Measurements from ENCODE around the gene DNAJB12.

Gene DNAJB12

GRCh38 chr10:72329290-72330068, 25.2 kb downstream of the DNAJB12 start (continued):
- no peak for TF ChIP-seq ZNF580 (tag by site-specific recombination; IDR thresholded peaks at IDR 0.05)
- TF ChIP-seq PBX3 (CRISPR knock-in tag; IDR thresholded peaks at IDR 0.05) = 0 out of 2 replicates have a peak, but pooled peaks have one; percentile 29
- TF ChIP-seq ZNF114 (tag by site-specific recombination; IDR thresholded peaks at IDR 0.05) = no peak
- TF ChIP-seq ZNF830 (tag by site-specific recombination; IDR thresholded peaks at IDR 0.05; ENCODE audit: low read depth) = no peak

- Histone ChIP-seq H3K9me3 (ENCODE audit: control insufficient read depth, insufficient read depth, low read depth, low read length) (no peaks in the 10 kb centered on the region), H3K4me3 (ENCODE audit: low read depth, low read length) (no peak overlapping the region), H3K27ac (ENCODE audit: extremely low read depth, low read depth, low read length) (peak overlapping the region; percentile 52; the same call in 1 of the 2 replicates), H3K36me3 (ENCODE audit: control insufficient read depth in 2 of 2, insufficient read depth in 1 of 2, low read length in 2 of 2) (peaks cover 0 to 7% of the 10 kb centered on the region in 2 experiments; a peak in 1 of 3 replicates), H3K4me1 (ENCODE audit: control insufficient read depth, insufficient read depth, low read length) (peaks cover 19% of the 10 kb centered on the region)
- ChIA-PET CTCF (interaction anchor here (0.7 to 7.9 kb wide), 11 partner anchors 9 to 528 kb away, joined by 3 to 52 read pairs (median 4); partner anchors contain the start of gene DDIT4), POLR2A (interaction anchor here (0.6 to 9.0 kb wide), 2 partner anchors 55 to 77 kb away, joined by 3 to 107 read pairs; partner anchors contain the start of gene DDIT4)
- peak; percentile 81 for TF ChIP-seq ZIC2 (tag by site-specific recombination; IDR thresholded peaks at IDR 0.05)
- TF ChIP-seq ZNF398 (tag by site-specific recombination; IDR thresholded peaks at IDR 0.05) = peak; percentile 27; the same call in 1 of the 2 replicates
- TF ChIP-seq ZBTB10 (tag by site-specific recombination; IDR thresholded peaks at IDR 0.05) = no peak
- TF ChIP-seq GLIS1 (tag by site-specific recombination; IDR thresholded peaks at IDR 0.05) = peak; percentile 52
- TF ChIP-seq ZBTB20 (tag by site-specific recombination; IDR thresholded peaks at IDR 0.05) = peak; percentile 72; the same call in 1 of the 2 replicates
Observed at GRCh38 chr10:72328829-72329204, 25.9 kb downstream of the DNAJB12 start.

- Histone ChIP-seq H3K36me3 (ENCODE audit: control insufficient read depth in 2 of 2, insufficient read depth in 1 of 2, low read length in 2 of 2) (peaks cover 0 to 1% of the 10 kb centered on the region in 2 experiments; a peak in 1 of 3 replicates), H3K4me1 (ENCODE audit: control insufficient read depth, insufficient read depth, low read length) (peaks cover 19% of the 10 kb centered on the region), H3K4me3 (ENCODE audit: low read depth, low read length) (no peak overlapping the region), H3K27ac (ENCODE audit: extremely low read depth, low read depth, low read length) (peak overlapping the region; percentile 52), H3K9me3 (ENCODE audit: control insufficient read depth, insufficient read depth, low read depth, low read length) (no peaks in the 10 kb centered on the region)
- ChIA-PET CTCF (interaction anchor here (0.6 to 7.9 kb wide), 18 partner anchors 9 to 528 kb away, joined by 3 to 52 read pairs (median 4); partner anchors contain the start of gene DDIT4), POLR2A (interaction anchor here (0.6 to 9.0 kb wide), 2 partner anchors 54 to 77 kb away, joined by 3 to 107 read pairs; partner anchors contain the start of gene DDIT4)
- TF ChIP-seq ZEB2 (tag by site-specific recombination; IDR thresholded peaks at IDR 0.05) (0 out of 2 replicates have a peak, but pooled peaks have one; percentile 16), ZNF596 (tag by site-specific recombination; IDR thresholded peaks at IDR 0.05) (no peak), ELK4 (IDR thresholded peaks at IDR 0.05; ENCODE audit: borderline replicate concordance, low read depth, low read length) (no peak), ZNF394 (tag by site-specific recombination; IDR thresholded peaks at IDR 0.05; ENCODE audit: borderline replicate concordance) (no peak), CTCF (tag by site-specific recombination; IDR thresholded peaks at IDR 0.05) (peak; percentile 91), WT1 (tag by site-specific recombination; IDR thresholded peaks at IDR 0.05) (no peak), BCL11B (tag by site-specific recombination; IDR thresholded peaks at IDR 0.05; ENCODE audit: low read depth) (0 out of 2 replicates have a peak, but pooled peaks have one; percentile 72)
Observed at GRCh38 chr10:72328045-72328828, 26.5 kb downstream of the DNAJB12 start.
